ENCODE measurements around the gene CYFIP1. TPM values are rescaled to one million over a fixed set of nuclear protein-coding genes. Genes with fewer than 3 reads are reported as not detected.

Gene CYFIP1
- total RNA-seq, 3 donors from 2014 or later (not counting 1 experiment from before 2014, with no cell fraction given), result 6.4 to 9.2 (median 8.8) TPM

- no peak overlapping the region for H3K27ac ChIP-seq (ENCODE audit: low read length)
- H3K27me3 Mint-ChIP-seq (ENCODE audit: low read depth in 2 of 2), result no peaks in the 10 kb centered on the region
- H3K36me3 Mint-ChIP-seq, result no peaks in the 10 kb centered on the region
- no peak overlapping the region for H3K27ac Mint-ChIP-seq
- no peaks in the 10 kb centered on the region for H3K36me3 ChIP-seq (ENCODE audit: control insufficient read depth, insufficient read depth, low read length)
- no peaks in the 10 kb centered on the region for H3K4me1 ChIP-seq (ENCODE audit: control insufficient read depth, insufficient read depth, low read length)
- H3K4me3 Mint-ChIP-seq, result no peak overlapping the region
- intact Hi-C loops (cut with micrococcal nuclease), result no loop called here
- H3K9me3 ChIP-seq (ENCODE audit: control insufficient read depth, insufficient read depth, low read length), result no peaks in the 10 kb centered on the region
- TF ChIP-seq CTCF (IDR thresholded peaks at IDR 0.05), result no peak
- no peaks in the 10 kb centered on the region for H3K9me3 Mint-ChIP-seq
- H3K27me3 ChIP-seq (ENCODE audit: control insufficient read depth, insufficient read depth, low read length), result no peaks in the 10 kb centered on the region
- peaks cover 0 to 4% of the 10 kb centered on the region in 2 donors for H3K4me1 Mint-ChIP-seq
- ATAC-seq, result no peak
- H3K4me3 ChIP-seq (ENCODE audit: low read length), result no peak overlapping the region
- DNase-seq, result no peak
- WGBS (ENCODE audit: insufficient coverage), result 75% methylated on average over 16 of the region's 16 CpGs
These were observed 23.8 kb downstream of the CYFIP1 start for GRCh38 chr15:22956257-22956977.

- 83% methylated on average over 6 of the region's 6 CpGs for WGBS (ENCODE audit: insufficient coverage)
- H3K4me1 ChIP-seq (ENCODE audit: control insufficient read depth, insufficient read depth, low read length), result no peaks in the 10 kb centered on the region
- H3K27me3 ChIP-seq (ENCODE audit: control insufficient read depth, insufficient read depth, low read length), result no peaks in the 10 kb centered on the region
These were observed 24.5 kb downstream of the CYFIP1 start for GRCh38 chr15:22955544-22956119.

GRCh38 chr15:22954798-22955543, 25.2 kb downstream of the CYFIP1 start:
- intact Hi-C loops (cut with micrococcal nuclease), result no loop called here
- Mint-ChIP-seq H3K27ac (no peak overlapping the region), H3K4me1 (peaks cover 0 to under 1% of the 10 kb centered on the region in 2 donors), H3K27me3 (ENCODE audit: low read depth in 2 of 2) (no peaks in the 10 kb centered on the region), H3K9me3 (no peaks in the 10 kb centered on the region), H3K4me3 (no peak overlapping the region), H3K36me3 (no peaks in the 10 kb centered on the region)
- no peaks in the 10 kb centered on the region for H3K27me3 ChIP-seq (ENCODE audit: control insufficient read depth, insufficient read depth, low read length)
- no peak overlapping the region for H3K4me3 ChIP-seq (ENCODE audit: low read length)
- no peaks in the 10 kb centered on the region for H3K9me3 ChIP-seq (ENCODE audit: control insufficient read depth, insufficient read depth, low read length)
- H3K4me1 ChIP-seq (ENCODE audit: control insufficient read depth, insufficient read depth, low read length), result no peaks in the 10 kb centered on the region
- TF ChIP-seq CTCF (IDR thresholded peaks at IDR 0.05), result no peak
- WGBS (ENCODE audit: insufficient coverage), result 92% methylated on average over 14 of the region's 14 CpGs
- H3K36me3 ChIP-seq (ENCODE audit: control insufficient read depth, insufficient read depth, low read length), result no peaks in the 10 kb centered on the region
- no peak for DNase-seq
- ATAC-seq, result no peak
- H3K27ac ChIP-seq (ENCODE audit: low read length), result no peak overlapping the region

More at GRCh38 chr15:22955544-22956119, 24.5 kb downstream of the CYFIP1 start:
- Mint-ChIP-seq H3K4me3 (no peak overlapping the region), H3K9me3 (no peaks in the 10 kb centered on the region), H3K36me3 (no peaks in the 10 kb centered on the region), H3K27ac (no peak overlapping the region), H3K4me1 (peaks cover 0 to 4% of the 10 kb centered on the region in 2 donors), H3K27me3 (ENCODE audit: low read depth in 2 of 2) (no peaks in the 10 kb centered on the region)
- H3K36me3 ChIP-seq (ENCODE audit: control insufficient read depth, insufficient read depth, low read length), result no peaks in the 10 kb centered on the region
- H3K4me3 ChIP-seq (ENCODE audit: low read length), result no peak overlapping the region
- no peaks in the 10 kb centered on the region for H3K9me3 ChIP-seq (ENCODE audit: control insufficient read depth, insufficient read depth, low read length)
- ATAC-seq (no peak), DNase-seq (no peak)
- H3K27ac ChIP-seq (ENCODE audit: low read length), result no peak overlapping the region
- no peak for TF ChIP-seq CTCF (IDR thresholded peaks at IDR 0.05)
- intact Hi-C loops (cut with micrococcal nuclease), result no loop called here

All from natural killer cell (primary cell).